AG04450 (cell line): ENCODE results near the gene TTLL11. TPM values are rescaled to one million over a fixed set of nuclear protein-coding genes. Genes with fewer than 3 reads are reported as not detected.

Experiments used
- CTCF ChIA-PET: fragments of 300-600, 350-600 bp; formaldehyde crosslinking; extraction: SDS; loops from one replicate; lab custom pipeline; 2022; ENCODE audit warnings: antibody characterized with exemption, inconsistent platforms; lab: Charles Lee
- POLR2A ChIA-PET: fragments of 350-600 bp; formaldehyde crosslinking; extraction: SDS; loops from one replicate; lab custom pipeline; 2021; ENCODE audit warnings: antibody characterized with exemption, inconsistent platforms; lab: Yijun Ruan, JAX
- DNase-seq: peaks from one replicate; pipeline ENCODE4 v3.0.0-alpha.2; 2011; ENCODE audit warnings: low read depth, low spot score
- H3K27ac ChIP-seq: one replicate; pipeline ENCODE4 v1.5.1; 2012; ENCODE audit warnings: low read depth, low read length, control low read depth
- H3K27me3 ChIP-seq: one replicate; pipeline ENCODE4 v1.6.0; 2012; ENCODE audit warnings: low read length; ENCODE audit not compliant: control insufficient read depth, insufficient read depth
- H3K4me3 ChIP-seq: 2 replicates; pipeline ENCODE4 v1.5.1; 2011; ENCODE audit warnings: mild to moderate bottlenecking, low read depth, low read length, control low read depth
- H3K9me3 ChIP-seq: 2 replicates; pipeline ENCODE4 v1.5.1; 2012; ENCODE audit warnings: low read length; ENCODE audit not compliant: control insufficient read depth, insufficient read depth
- CTCF ChIP-seq: IDR thresholded peaks from 2 replicates; pipeline ENCODE4 v1.5.1; 2011; ENCODE audit warnings: low read depth, low read length, control low read depth, inconsistent platforms
- polyA plus RNA-seq: library from polyadenylated mRNA; depleted of rRNA; stranded (reverse); fragments of >200 nt; gene quantifications from 2 replicates; pipeline ENCODE4 v1.2.3, GENCODE V29; 2011

Gene TTLL11
- polyA plus RNA-seq, 1 experiment = 4.6 TPM

GRCh38 chr9:122055701-122056100 is 37.4 kb downstream of the TTLL11 start:
- ChIA-PET CTCF (no interaction called here), POLR2A (no interaction called here)
- no peak for TF ChIP-seq CTCF
- no peak for DNase-seq
- H3K27ac ChIP-seq = no peak overlapping the region
- H3K9me3 ChIP-seq = no peaks in the 10 kb centered on the region
- H3K27me3 ChIP-seq = no peaks in the 10 kb centered on the region
- H3K4me3 ChIP-seq = no peak overlapping the region

- H3K27me3 ChIP-seq = no peaks in the 10 kb centered on the region
- ChIA-PET POLR2A (no interaction called here), CTCF (no interaction called here)
- H3K9me3 ChIP-seq = no peaks in the 10 kb centered on the region
- H3K4me3 ChIP-seq = no peak overlapping the region
- TF ChIP-seq CTCF = no peak
- no peak for DNase-seq
- H3K27ac ChIP-seq = no peak overlapping the region
These were observed 39.3 kb downstream of the TTLL11 start for GRCh38 chr9:122053567-122054350.

DNA sequence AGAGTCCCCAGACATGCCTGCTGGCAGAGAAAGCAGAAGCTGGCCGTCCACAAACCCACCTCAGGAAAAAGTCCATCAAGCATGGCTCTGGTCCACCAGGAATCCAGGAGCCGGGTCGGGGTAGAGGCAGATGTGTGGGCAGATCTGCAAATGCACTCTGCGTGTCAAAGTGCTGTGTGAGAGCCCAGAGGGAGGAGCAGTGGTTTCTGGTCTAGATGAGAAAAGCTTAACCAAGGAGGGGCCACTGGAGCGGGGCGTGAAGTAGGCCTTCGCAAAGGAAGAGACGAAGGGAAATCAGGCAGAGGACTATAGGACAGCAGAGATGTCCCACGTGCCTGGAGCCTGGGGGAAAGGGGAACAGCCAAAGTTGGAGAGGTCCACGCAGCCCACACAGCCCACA is 40.0 kb downstream of the TTLL11 start:
- CTCF ChIA-PET = no interaction called here
- no peak overlapping the region for H3K4me3 ChIP-seq
- POLR2A ChIA-PET = no interaction called here
- H3K27ac ChIP-seq = no peak overlapping the region
- no peaks in the 10 kb centered on the region for H3K27me3 ChIP-seq
- no peak for TF ChIP-seq CTCF
- H3K9me3 ChIP-seq = no peaks in the 10 kb centered on the region
- no peak for DNase-seq

DNA sequence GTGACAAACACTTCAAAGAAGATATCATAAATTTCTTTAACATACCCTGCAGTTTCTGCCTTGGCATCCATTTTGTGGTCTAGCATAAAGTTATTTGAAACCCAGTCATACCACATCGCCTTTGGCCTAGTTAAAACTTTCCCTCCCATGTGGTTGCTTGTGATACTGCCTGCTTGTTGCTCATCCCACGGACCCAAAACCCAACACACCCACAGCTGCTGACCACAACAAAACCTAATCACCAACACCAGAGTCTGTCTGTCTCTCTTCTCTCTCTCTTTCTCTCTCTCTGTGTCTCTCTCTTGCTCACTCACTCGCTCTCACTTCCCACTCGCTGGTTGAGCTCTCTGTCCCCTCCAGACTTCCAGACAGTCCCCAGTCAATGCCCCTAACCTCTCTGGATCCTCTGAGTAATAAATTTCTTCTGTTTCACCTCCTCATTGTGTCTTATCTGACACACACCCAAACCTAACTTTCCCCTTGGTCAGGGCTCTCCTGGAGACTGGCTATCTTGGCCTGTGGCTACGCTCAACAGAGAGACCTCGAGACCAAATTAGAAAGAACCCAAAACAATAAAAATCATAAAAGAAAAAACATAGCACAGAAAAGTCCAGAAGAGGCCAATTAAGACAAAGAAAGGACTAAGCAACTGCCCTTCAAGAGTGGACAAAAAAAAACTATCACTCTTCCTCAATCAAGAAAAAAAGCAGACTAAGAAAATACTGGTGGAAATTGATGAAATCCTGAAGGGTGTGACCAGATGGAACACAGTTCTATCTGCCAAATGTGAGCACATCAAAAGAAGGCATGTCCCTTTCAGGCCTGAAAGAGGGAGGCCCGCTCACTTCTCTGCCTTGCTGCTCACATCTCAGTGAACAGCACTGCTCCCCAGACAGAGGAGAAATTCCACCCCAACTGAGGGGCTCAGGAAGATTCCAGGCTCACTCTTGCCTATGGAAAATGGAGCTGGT is 41.5 kb downstream of the TTLL11 start:
- DNase-seq = no peak
- no peaks in the 10 kb centered on the region for H3K9me3 ChIP-seq
- H3K27ac ChIP-seq = no peak overlapping the region
- POLR2A ChIA-PET = no interaction called here
- no peaks in the 10 kb centered on the region for H3K27me3 ChIP-seq
- CTCF ChIA-PET = no interaction called here
- no peak overlapping the region for H3K4me3 ChIP-seq
- TF ChIP-seq CTCF = no peak

DNA sequence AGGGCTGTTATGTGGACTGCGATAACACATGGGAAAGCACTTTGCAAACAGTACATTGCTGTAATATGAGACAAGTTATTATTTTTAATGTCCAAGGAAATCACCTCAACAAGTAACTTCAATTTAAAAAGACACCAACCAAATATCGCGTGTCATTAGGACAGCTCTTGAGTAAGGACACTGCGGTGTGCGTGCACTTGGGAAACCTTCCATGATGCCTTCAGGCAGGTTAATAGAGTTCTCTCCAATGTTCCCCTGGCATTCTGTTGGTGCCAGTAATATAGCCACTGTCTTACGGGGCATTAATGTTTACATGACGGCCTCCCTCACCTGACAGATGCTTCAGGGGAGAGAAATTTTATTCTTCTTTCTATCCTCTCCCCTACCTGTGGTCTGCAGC is 42.9 kb downstream of the TTLL11 start:
- Histone ChIP-seq H3K27ac (no peak overlapping the region), H3K27me3 (no peaks in the 10 kb centered on the region), H3K9me3 (no peaks in the 10 kb centered on the region), H3K4me3 (no peak overlapping the region)
- no peak for DNase-seq
- ChIA-PET CTCF (no interaction called here), POLR2A (no interaction called here)
- TF ChIP-seq CTCF = no peak
